H1 (cell line): ENCODE data around the gene MARCHF3. TPM values are rescaled to one million over a fixed set of nuclear protein-coding genes. Genes with fewer than 3 reads are reported as not detected.

ENCODE experiments used
- CTCF ChIA-PET: fragments of 300-600 bp; sonication (Branson Sonifier 250); formaldehyde crosslinking; loops from one replicate; lab custom pipeline; 2021; ENCODE audit not compliant: partially characterized antibody; lab: Charles Lee
- POLR2A ChIA-PET: fragments of 300-600 bp; sonication (Branson Sonifier 250); formaldehyde crosslinking; loops from one replicate; lab custom pipeline; 2021; ENCODE audit warnings: inconsistent platforms; ENCODE audit not compliant: partially characterized antibody; lab: Charles Lee
- DNase-seq, 2 experiments: peaks; one replicate each; pipeline versions ENCODE4 v3.0.0 to v3.0.0-alpha.2; 2010 to 2022; ENCODE audit warnings: low spot score in 2 of 2, low read depth in 1 of 2, mixed read lengths in 1 of 2
- FAIRE-seq: peaks from 2 replicates; lab custom pipeline; 2011; peaks lifted over from hg19 to GRCh38; lab: Jason Lieb, UNC
- H2AFZ ChIP-seq: 2 replicates; pipeline ENCODE4 v1.8.1; 2012; ENCODE audit warnings: low read length, inconsistent platforms
- H2AK5ac ChIP-seq: 2 replicates; pipeline ENCODE4 v1.6.1; 2013; ENCODE audit warnings: low read depth, low read length
- H2BK120ac ChIP-seq: replicated peaks from 2 replicates; pipeline ENCODE3; 2013; ENCODE audit warnings: low read depth, low read length, inconsistent platforms
- H2BK12ac ChIP-seq: 2 replicates; pipeline ENCODE4 v1.6.1; 2013; ENCODE audit warnings: low read depth, low read length
- H2BK15ac ChIP-seq: 2 replicates; pipeline ENCODE4 v1.6.1; 2013; ENCODE audit warnings: low read length
- H2BK20ac ChIP-seq: 2 replicates; pipeline ENCODE4 v1.6.1; 2013; ENCODE audit warnings: low read length
- H2BK5ac ChIP-seq: 2 replicates; pipeline ENCODE4 v1.6.1; 2013; ENCODE audit warnings: low read depth, low read length
- H3K14ac ChIP-seq: 2 replicates; pipeline ENCODE4 v1.6.1; 2013; ENCODE audit warnings: inconsistent platforms; ENCODE audit not compliant: insufficient read length
- H3K18ac ChIP-seq: 2 replicates; pipeline ENCODE4 v1.6.1; 2013; ENCODE audit warnings: low read length; ENCODE audit errors: extremely low read depth
- H3K23ac ChIP-seq: 2 replicates; pipeline ENCODE4 v1.6.1; 2013; ENCODE audit warnings: inconsistent platforms; ENCODE audit not compliant: insufficient read length
- H3K23me2 ChIP-seq: 2 replicates; pipeline ENCODE4 v1.6.1; 2013; ENCODE audit warnings: low read depth, low read length
- H3K27ac ChIP-seq: 2 replicates; pipeline ENCODE4 v1.6.1; 2011; ENCODE audit warnings: low read depth, low read length, inconsistent platforms
- H3K27me3 ChIP-seq, 4 experiments: replicated peaks in 1 of 4; 1 replicate in 1 of 4; 2 replicates in 3 of 4; pipeline versions ENCODE4 v1.6.1 to v1.8.1; 2011 to 2013; ENCODE audit warnings: low read length in 3 of 4, mild to moderate bottlenecking in 3 of 4, inconsistent platforms in 2 of 4, mixed read lengths in 2 of 4, moderate library complexity in 1 of 4; ENCODE audit not compliant: control insufficient read depth in 3 of 4, insufficient read depth in 3 of 4; ENCODE audit errors: extremely low read depth in 1 of 4
- H3K36me3 ChIP-seq, 4 experiments: 2 replicates each; pipeline versions ENCODE4 v1.6.1 to v1.8.1; 2011 to 2013; ENCODE audit warnings: mild to moderate bottlenecking in 4 of 4, low read length in 3 of 4, moderate library complexity in 2 of 4, control low read depth in 1 of 4, inconsistent platforms in 1 of 4; ENCODE audit not compliant: insufficient read depth in 4 of 4, control insufficient read depth in 2 of 4
- H3K4ac ChIP-seq: replicated peaks from 2 replicates; pipeline ENCODE3; 2013; ENCODE audit warnings: low read length, low read depth, mixed read lengths, inconsistent platforms; ENCODE audit not compliant: insufficient read length
- H3K4me1 ChIP-seq, 4 experiments: replicated peaks in 1 of 4; 1 replicate in 1 of 4; 2 replicates in 3 of 4; pipeline versions ENCODE4 v1.6.1 to v1.8.1; 2011 to 2013; ENCODE audit warnings: low read length in 3 of 4, inconsistent platforms in 2 of 4, mixed read lengths in 1 of 4; ENCODE audit not compliant: insufficient read depth in 4 of 4, control insufficient read depth in 3 of 4
- H3K4me2 ChIP-seq, 2 experiments: 2 replicates each; pipeline versions ENCODE4 v1.6.1 to v1.8.1; 2011 to 2013; ENCODE audit warnings: low read depth in 2 of 2, low read length in 2 of 2, control low read depth in 1 of 2, inconsistent platforms in 1 of 2, mild to moderate bottlenecking in 1 of 2; ENCODE audit not compliant: insufficient read depth in 1 of 2
- H3K4me3 ChIP-seq, 4 experiments: fragments of 200-600, 300-600 bp in 1 of 4; sonication (generic), shearing (Covaris generic), sonication (Bioruptor Twin) in 1 of 4; 2 replicates each; pipeline versions ENCODE4 v1.5.1 to v1.8.1; 2011 to 2016; ENCODE audit warnings: low read length in 4 of 4, low read depth in 3 of 4, control low read depth in 2 of 4, inconsistent platforms in 2 of 4, mild to moderate bottlenecking in 2 of 4, mixed read lengths in 1 of 4, moderate library complexity in 1 of 4; ENCODE audit not compliant: insufficient read depth in 2 of 4; ENCODE audit errors: extremely low read depth in 1 of 4
- H3K56ac ChIP-seq: replicated peaks from 2 replicates; pipeline ENCODE3; 2013; ENCODE audit warnings: low read depth, mild to moderate bottlenecking, mixed read lengths, low read length, inconsistent platforms; ENCODE audit not compliant: insufficient read length
- H3K79me1 ChIP-seq: 2 replicates; pipeline ENCODE4 v1.6.1; 2013; ENCODE audit warnings: low read depth, low read length, control low read depth
- H3K79me2 ChIP-seq, 2 experiments: 2 replicates each; pipeline versions ENCODE4 v1.6.1 to v1.8.1; 2012 to 2013; ENCODE audit warnings: low read length in 2 of 2, mild to moderate bottlenecking in 2 of 2, inconsistent platforms in 1 of 2; ENCODE audit not compliant: insufficient read depth in 2 of 2, control insufficient read depth in 1 of 2
- H3K9ac ChIP-seq, 4 experiments: replicated peaks in 1 of 4; 1 replicate in 1 of 4; 2 replicates in 3 of 4; pipeline versions ENCODE4 v1.6.1 to v1.8.1; 2011 to 2013; ENCODE audit warnings: low read depth in 3 of 4, low read length in 3 of 4, control low read depth in 2 of 4, mild to moderate bottlenecking in 2 of 4, moderate library complexity in 2 of 4, inconsistent platforms in 1 of 4; ENCODE audit errors: extremely low read depth in 1 of 4
- H3K9me3 ChIP-seq, 2 experiments: 2 replicates each; pipeline versions ENCODE4 v1.6.1 to v1.8.1; 2012 to 2013; ENCODE audit warnings: mild to moderate bottlenecking in 2 of 2, moderate library complexity in 2 of 2, control low read depth in 1 of 2, inconsistent platforms in 1 of 2, low read depth in 1 of 2, low read length in 1 of 2, mixed read lengths in 1 of 2; ENCODE audit not compliant: insufficient read depth in 2 of 2
- H4K20me1 ChIP-seq, 2 experiments: replicated peaks in 1 of 2; 2 replicates each; pipeline versions ENCODE3 to v1.8.1; 2011 to 2013; ENCODE audit warnings: inconsistent platforms in 2 of 2, low read length in 2 of 2, mild to moderate bottlenecking in 1 of 2; ENCODE audit not compliant: insufficient read depth in 2 of 2, control insufficient read depth in 1 of 2
- H4K5ac ChIP-seq: 2 replicates; pipeline ENCODE4 v1.6.1; 2013; ENCODE audit warnings: low read length, low read depth, mixed read lengths, inconsistent platforms; ENCODE audit not compliant: insufficient read length
- H4K8ac ChIP-seq: 2 replicates; pipeline ENCODE4 v1.8.0; 2013; ENCODE audit warnings: mild to moderate bottlenecking, moderate library complexity, low read length, inconsistent platforms; ENCODE audit not compliant: insufficient read depth; ENCODE audit errors: extremely low read depth
- H4K91ac ChIP-seq: replicated peaks from 2 replicates; pipeline ENCODE3; 2013; ENCODE audit warnings: low read length, mixed read lengths, inconsistent platforms; ENCODE audit not compliant: insufficient read length
- CHD1 ChIP-seq: IDR thresholded peaks from 2 replicates; pipeline ENCODE4 v1.6.1; 2012; ENCODE audit warnings: low read depth, low read length, improper control_type of control experiment
- MAX ChIP-seq: IDR thresholded peaks from 2 replicates; pipeline ENCODE4 v1.6.1; 2012; ENCODE audit warnings: inconsistent platforms
- NANOG ChIP-seq: IDR thresholded peaks from 2 replicates; pipeline ENCODE4 v1.6.1; 2011; ENCODE audit warnings: low read length, low read depth, mild to moderate bottlenecking, inconsistent platforms; ENCODE audit not compliant: insufficient read depth, poor library complexity, severe bottlenecking
- RNF2 ChIP-seq: fragments of 200-900, 300-1000 bp; sonication (generic); IDR thresholded peaks from 2 replicates; pipeline ENCODE4 v1.7.1; 2016; ENCODE audit warnings: borderline replicate concordance, low read depth, mild to moderate bottlenecking, antibody characterized with exemption, low read length; ENCODE audit not compliant: poor library complexity, severe bottlenecking; ENCODE audit errors: missing control alignments
- SIRT6 ChIP-seq: IDR thresholded peaks from one replicate; pipeline ENCODE4 v1.7.1; 2012; ENCODE audit warnings: low read length, inconsistent platforms
- SIX5 ChIP-seq: IDR thresholded peaks from 2 replicates; pipeline ENCODE4 v1.6.1; 2011; ENCODE audit warnings: mild to moderate bottlenecking, low read depth, low read length
- SP4 ChIP-seq: IDR thresholded peaks from 2 replicates; pipeline ENCODE4 v1.6.1; 2012; ENCODE audit warnings: low read length, inconsistent platforms
- TAF7 ChIP-seq: optimal IDR thresholded peaks from 2 replicates; pipeline ENCODE3; 2011; ENCODE audit warnings: low read depth, mild to moderate bottlenecking, inconsistent platforms, low read length, moderate library complexity, borderline replicate concordance
- TBP ChIP-seq: IDR thresholded peaks from 2 replicates; pipeline ENCODE4 v1.6.1; 2011; ENCODE audit warnings: low read depth, low read length, improper control_type of control experiment
- YY1 ChIP-seq: IDR thresholded peaks from 2 replicates; pipeline ENCODE4 v1.6.1; 2011; ENCODE audit warnings: low read depth, mild to moderate bottlenecking, low read length
- WGBS, 2 experiments: shearing (Covaris generic) in 1 of 2; methylation state at CpG; one replicate each; pipeline versions ENCODE4 v1.1.6 to v1.1.7; 2013 to 2015; ENCODE audit warnings: low lambda C conversion rate in 2 of 2, mixed read lengths in 2 of 2, inconsistent platforms in 1 of 2, low coverage in 1 of 2, missing lambda C conversion rate in 1 of 2; ENCODE audit not compliant: insufficient replicate concordance in 2 of 2, insufficient coverage in 1 of 2, insufficient read length in 1 of 2; ENCODE audit errors: extremely low coverage in 1 of 2, missing lambda C conversion rate in 1 of 2; 5-methylcytosine and 5-hydroxymethylcytosine counted together
- polyA plus RNA-seq, 7 experiments: library from polyadenylated mRNA; depleted of rRNA in 3 of 7; stranded (reverse) in 5 of 7; unstranded in 2 of 7; fragments of >200 nt in 5 of 7; fragments of 200-250 nt in 2 of 7; gene quantifications; 1 replicate in 5 of 7; 2 replicates in 1 of 7; 4 replicates in 1 of 7; pipeline versions ENCODE4 v1.2.1 to v1.2.3, GENCODE V29; 2011 to 2013; ENCODE audit warnings: missing spikeins in 2 of 7, mixed read lengths in 2 of 7
- total RNA-seq: library from RNA; stranded (reverse); fragmentation: NEBNext Ultra II Directional; extraction: Animal tissue kit (Norgen Biotek cat#: 25700); gene quantifications from 2 replicates; pipeline ENCODE4 v1.2.1, GENCODE V29; 2021

The MARCHF3 gene
- total and polyA plus RNA-seq, 2 of the 8 experiments (the other 6 are each of a cell fraction or from before 2014, with no cell fraction given), result 12.0 to 16.9 TPM

- no peaks in the 10 kb centered on the region; the same call in 1 of the 2 replicates for H3K23me2 ChIP-seq
- no peak overlapping the region for H3K4ac ChIP-seq
- no peaks in the 10 kb centered on the region for H3K27me3 ChIP-seq
- no peak overlapping the region for H2AK5ac ChIP-seq
- no peak overlapping the region for H3K14ac ChIP-seq
- no peak overlapping the region for H3K18ac ChIP-seq
- 92% methylated on average over 5 of the region's 5 CpGs; no CpG with 5 or more reads in 1 of the 2 experiments for WGBS, 2 experiments
- no peak overlapping the region for H4K8ac ChIP-seq
- no peak overlapping the region for H3K9ac ChIP-seq
- no peak overlapping the region for H2BK15ac ChIP-seq
- H2BK12ac ChIP-seq, result no peak overlapping the region
- POLR2A ChIA-PET, result no interaction called here
- no peak overlapping the region for H2BK120ac ChIP-seq
- no peak overlapping the region for H2BK5ac ChIP-seq
- H3K4me2 ChIP-seq, result no peak overlapping the region
- no peak overlapping the region for H3K23ac ChIP-seq
- H3K9me3 ChIP-seq, result no peaks in the 10 kb centered on the region
- no peak for TF ChIP-seq CHD1
- no peak for TF ChIP-seq SIX5
- TF ChIP-seq RNF2, result no peak
- TF ChIP-seq SP4, result no peak
- no peak for TF ChIP-seq YY1
- TF ChIP-seq SIRT6, result no peak
- TF ChIP-seq TAF7, result no peak
- TF ChIP-seq MAX, result no peak
- no peak for TF ChIP-seq NANOG
- no peak for TF ChIP-seq TBP
- no peak overlapping the region for H2AFZ ChIP-seq
- no peak overlapping the region for H3K27ac ChIP-seq
- H2BK20ac ChIP-seq, result no peak overlapping the region
- DNase-seq (no peak), FAIRE-seq (no peak)
- H3K79me2 ChIP-seq, result no peaks in the 10 kb centered on the region
- no peak overlapping the region for H3K4me3 ChIP-seq
- no peaks in the 10 kb centered on the region for H4K20me1 ChIP-seq
- CTCF ChIA-PET, result interaction anchor here (0.6 to 0.7 kb wide), 3 partner anchors 103 to 399 kb away, joined by 3 to 4 read pairs (median 3); no protein-coding TSS in a partner anchor
- H3K36me3 ChIP-seq, result no peaks in the 10 kb centered on the region
- no peak overlapping the region for H4K91ac ChIP-seq
- peaks cover 0 to 4% (median 0%) of the 10 kb centered on the region in 4 experiments; a peak in 1 of 7 replicates for H3K4me1 ChIP-seq
- no peak overlapping the region for H3K56ac ChIP-seq
- H3K79me1 ChIP-seq, result no peaks in the 10 kb centered on the region; the same call in 1 of the 2 replicates
- H4K5ac ChIP-seq, result no peak overlapping the region
Observed at GRCh38 chr5:127006744-127007143, 23.6 kb downstream of the MARCHF3 start.
